GM12892 (cell line): ENCODE results near the gene ZNF497.
"Not testable (repeated sequence)": the region's sequence is repeated elsewhere in the genome, so short reads cannot be mapped to it uniquely, and the experiment has no call there.

Experiments used
- DNase-seq: peaks from one replicate; pipeline ENCODE4 v3.0.0; 2011; ENCODE audit not compliant: insufficient read length
- FAIRE-seq: peaks from 2 replicates; lab custom pipeline; 2011; peaks lifted over from hg19 to GRCh38; lab: Jason Lieb, UNC
- POLR2A ChIP-seq: IDR thresholded peaks from 2 replicates; pipeline ENCODE4 v1.6.1; 2011; ENCODE audit warnings: low read depth, low read length, control low read depth
- POLR2AphosphoS5 ChIP-seq: IDR thresholded peaks from 2 replicates; pipeline ENCODE4 v1.6.1; 2011; ENCODE audit warnings: low read depth, low read length, control low read depth
- TAF1 ChIP-seq: IDR thresholded peaks from 2 replicates; pipeline ENCODE4 v1.6.1; 2011; ENCODE audit warnings: low read depth, mild to moderate bottlenecking, control low read depth, low read length, borderline replicate concordance

The ZNF497 gene

GRCh38 chr19:58350001-58350861, 12.3 kb downstream of the ZNF497 start:
- DNase-seq (no peak), FAIRE-seq (no peak)
- TF ChIP-seq POLR2A = no peak
- TF ChIP-seq POLR2AphosphoS5 = no peak
- TF ChIP-seq TAF1 = no peak

- no peak for TF ChIP-seq TAF1
- no peak for TF ChIP-seq POLR2A
- no peak for TF ChIP-seq POLR2AphosphoS5
- DNase-seq (no peak), FAIRE-seq (no peak)
These were observed 13.0 kb downstream of the ZNF497 start for GRCh38 chr19:58349590-58349989.

- DNase-seq, FAIRE-seq: not testable (repeated sequence)
These were observed 14.5 kb downstream of the ZNF497 start for GRCh38 chr19:58348080-58348479.

- no peak for TF ChIP-seq TAF1
- TF ChIP-seq POLR2A = peak; percentile 71
- FAIRE-seq = peak; percentile 96
These were observed 15.3 kb downstream of the ZNF497 start for GRCh38 chr19:58346961-58347929.

GRCh38 chr19:58345558-58345957, 17.0 kb downstream of the ZNF497 start:
- TF ChIP-seq POLR2AphosphoS5 (no peak), TAF1 (no peak), POLR2A (no peak)
- FAIRE-seq = no peak
- no peak for DNase-seq

More at GRCh38 chr19:58346961-58347929, 15.3 kb downstream of the ZNF497 start:
- DNase-seq = peak; percentile 92

- DNase-seq (no peak), FAIRE-seq (no peak)
- TF ChIP-seq POLR2A = no peak
- no peak for TF ChIP-seq TAF1
- no peak for TF ChIP-seq POLR2AphosphoS5
These were observed 23.6 kb downstream of the ZNF497 start for GRCh38 chr19:58338825-58339558.

GRCh38 chr19:58338336-58338735, 24.2 kb downstream of the ZNF497 start:
- TF ChIP-seq TAF1 = no peak
- no peak for TF ChIP-seq POLR2AphosphoS5
- TF ChIP-seq POLR2A = no peak
- DNase-seq = no peak
- FAIRE-seq = no peak

GRCh38 chr19:58336820-58337219, 25.7 kb downstream of the ZNF497 start:
- DNase-seq (no peak), FAIRE-seq (no peak)
- TF ChIP-seq POLR2AphosphoS5 = no peak
- TF ChIP-seq POLR2A = no peak
- TF ChIP-seq TAF1 = no peak

GRCh38 chr19:58336216-58336615, 26.3 kb downstream of the ZNF497 start:
- no peak for TF ChIP-seq TAF1
- TF ChIP-seq POLR2A = no peak
- TF ChIP-seq POLR2AphosphoS5 = no peak
- DNase-seq = no peak
- FAIRE-seq = no peak

- FAIRE-seq (no peak), DNase-seq (no peak)
- TF ChIP-seq TAF1 = no peak
- no peak for TF ChIP-seq POLR2AphosphoS5
- no peak for TF ChIP-seq POLR2A
These were observed 26.9 kb downstream of the ZNF497 start for GRCh38 chr19:58335630-58336029.

- FAIRE-seq = no peak
- TF ChIP-seq POLR2A = no peak
- TF ChIP-seq TAF1 = no peak
- TF ChIP-seq POLR2AphosphoS5 = no peak
- no peak for DNase-seq
These were observed 27.8 kb downstream of the ZNF497 start for GRCh38 chr19:58334691-58335249.

- TF ChIP-seq POLR2A (no peak), TAF1 (no peak), POLR2AphosphoS5 (no peak)
- DNase-seq (no peak), FAIRE-seq (no peak)
These were observed 29.9 kb downstream of the ZNF497 start for GRCh38 chr19:58332697-58333096.
